Right renal cortex interstitium (tissue), 3 donors: ENCODE results near the gene TXNL4A. TPM values are rescaled to one million over a fixed set of nuclear protein-coding genes. Genes with fewer than 3 reads are reported as not detected.

Experiments used
- DNase-seq, 3 donors: peaks; one replicate each; pipeline ENCODE4 v3.0.0-alpha.2; 2013; ENCODE audit warnings: low read depth in 3 of 3, low spot score in 2 of 3
- polyA plus RNA-seq, 3 donors: library from polyadenylated mRNA; unstranded; fragments of 120-200 nt; gene quantifications; one replicate each; pipeline ENCODE4 v1.2.1, GENCODE V29; 2013; ENCODE audit not compliant: insufficient read length in 3 of 3

Gene TXNL4A
- polyA plus RNA-seq, 3 donors = 78.1 to 88.4 (median 80.6) TPM

- DNase-seq = no peak
Measured at GRCh38 chr18:79937103-79937860, 51.1 kb downstream of the TXNL4A start.

GRCh38 chr18:79936641-79937040, 51.7 kb downstream of the TXNL4A start:
- no peak for DNase-seq

- DNase-seq = no peak
Measured at GRCh38 chr18:79935925-79936324, 52.4 kb downstream of the TXNL4A start.

- DNase-seq = no peak
Measured at GRCh38 chr18:79935499-79935898, 52.9 kb downstream of the TXNL4A start.

- DNase-seq = no peak
Measured at GRCh38 chr18:79935098-79935480, 53.3 kb downstream of the TXNL4A start.

- DNase-seq = no peak
Measured at GRCh38 chr18:79934311-79935097, 53.9 kb downstream of the TXNL4A start.

- DNase-seq = no peak
Measured at GRCh38 chr18:79933765-79934164, 54.6 kb downstream of the TXNL4A start.

- no peak for DNase-seq
Measured at GRCh38 chr18:79932907-79933306, 55.5 kb downstream of the TXNL4A start.

- no peak for DNase-seq
Measured at GRCh38 chr18:79931475-79931874, 56.9 kb downstream of the TXNL4A start.

GRCh38 chr18:79930020-79930642, 58.2 kb downstream of the TXNL4A start:
- no peak for DNase-seq

- no peak for DNase-seq
Measured at GRCh38 chr18:79928563-79928960, 59.8 kb downstream of the TXNL4A start.

- DNase-seq = no peak
Measured at GRCh38 chr18:79927607-79928562, 60.5 kb downstream of the TXNL4A start.

- DNase-seq = no peak
Measured at GRCh38 chr18:79926715-79927606, 61.4 kb downstream of the TXNL4A start.

- DNase-seq = no peak
Measured at GRCh38 chr18:79926306-79926705, 62.1 kb downstream of the TXNL4A start.

GRCh38 chr18:79924814-79925731, 63.3 kb downstream of the TXNL4A start:
- DNase-seq = no peak

GRCh38 chr18:79923896-79924585, 64.3 kb downstream of the TXNL4A start:
- DNase-seq = no peak

GRCh38 chr18:79922971-79923411, 65.4 kb downstream of the TXNL4A start:
- DNase-seq = no peak
